Measurements from ENCODE around the gene ERICH4. TPM values are rescaled to one million over a fixed set of nuclear protein-coding genes. Genes with fewer than 3 reads are reported as not detected.
"Not testable (repeated sequence)": the region's sequence is repeated elsewhere in the genome, so short reads cannot be mapped to it uniquely, and the experiment has no call there.

The ERICH4 gene
- total RNA-seq, 1 experiment from 2014 or later = not detected

DNA sequence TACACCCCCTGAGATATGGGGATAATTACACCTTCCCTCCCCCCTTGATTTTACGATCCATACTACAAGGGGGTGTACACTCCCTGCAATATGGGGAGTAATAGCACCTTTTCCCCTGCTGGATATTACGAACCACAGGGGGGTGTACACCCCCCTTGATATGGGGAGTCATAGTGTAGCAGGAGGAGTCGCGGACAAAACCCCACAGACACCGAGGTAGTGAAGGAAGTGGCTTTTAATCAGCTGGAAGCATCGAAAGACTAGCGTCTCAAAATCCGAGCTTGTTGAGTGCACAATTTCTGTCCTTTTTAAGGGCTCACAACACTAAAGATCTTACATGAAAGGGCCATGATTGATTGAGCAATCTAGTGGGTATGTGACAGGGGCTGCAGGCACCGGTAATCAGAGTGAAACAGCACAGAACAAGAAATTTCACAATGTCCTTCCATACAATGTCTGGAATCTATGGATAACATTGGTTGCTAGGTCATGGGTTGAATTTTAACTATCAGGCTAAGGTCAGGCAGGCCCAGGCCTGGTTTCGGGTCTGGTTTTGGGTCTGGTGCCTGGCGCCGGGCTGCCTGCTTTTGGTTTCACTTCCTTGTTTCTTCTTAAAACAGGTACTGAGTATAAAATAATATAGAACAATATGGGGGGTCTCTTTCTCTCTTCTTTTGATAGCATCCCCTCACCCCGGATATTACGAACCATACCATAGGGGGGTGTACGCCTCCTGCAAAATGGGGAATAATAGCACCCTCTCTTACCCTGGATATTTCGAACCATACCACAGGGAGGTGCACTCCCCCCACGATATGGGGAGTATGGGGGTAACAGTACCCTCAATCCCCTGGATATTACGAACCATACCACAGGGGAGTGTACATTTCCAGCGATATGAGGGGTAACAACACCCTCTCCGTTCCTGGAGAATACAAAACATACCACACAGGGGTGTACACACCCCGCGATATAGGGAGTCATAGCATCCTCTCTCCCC, 20.6 kb downstream of the ERICH4 start:
- not testable (repeated sequence) for DNase-seq (ENCODE audit: extremely low read depth, low read depth)

DNA sequence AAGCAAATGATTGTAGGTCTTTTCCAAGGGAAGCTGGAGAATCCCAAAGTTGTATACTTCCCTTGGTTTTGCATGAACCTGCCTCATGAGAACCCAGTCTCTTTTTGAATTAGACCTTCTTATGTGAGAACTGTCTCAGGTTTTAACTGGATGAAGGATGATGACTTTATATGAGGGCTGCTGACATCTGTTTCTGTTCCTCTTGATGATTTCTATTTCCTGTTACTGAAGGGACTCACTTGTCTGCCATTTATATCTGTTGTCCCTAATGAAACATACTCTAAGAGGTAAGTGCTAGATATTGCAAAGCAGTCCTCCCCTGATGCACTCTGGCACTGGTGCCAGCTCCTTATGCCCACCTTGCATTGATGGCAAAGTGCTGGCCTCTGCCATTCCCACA, 33.6 kb downstream of the ERICH4 start:
- DNase-seq (ENCODE audit: extremely low read depth, low read depth) = no peak

DNA sequence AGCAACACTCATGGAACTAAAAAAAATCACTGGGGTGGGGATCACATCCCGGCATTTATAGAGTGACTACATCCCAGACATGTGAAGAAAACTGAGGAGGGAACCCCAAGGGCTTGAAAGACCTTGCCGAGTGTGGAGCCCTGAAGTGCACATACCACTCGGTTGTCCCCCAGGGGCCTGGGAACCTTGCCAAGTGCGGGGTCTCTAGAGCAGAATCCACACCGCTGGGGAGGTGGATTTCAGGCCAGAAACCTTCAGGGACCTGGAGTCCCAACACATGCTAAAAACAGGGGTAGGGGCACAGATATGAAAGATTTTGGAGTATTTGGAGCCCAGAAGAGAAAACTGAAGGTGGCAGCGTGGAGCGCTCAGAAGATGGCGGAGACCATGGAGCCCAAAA, 35.2 kb downstream of the ERICH4 start:
- no peak for DNase-seq (ENCODE audit: extremely low read depth, low read depth)

DNA sequence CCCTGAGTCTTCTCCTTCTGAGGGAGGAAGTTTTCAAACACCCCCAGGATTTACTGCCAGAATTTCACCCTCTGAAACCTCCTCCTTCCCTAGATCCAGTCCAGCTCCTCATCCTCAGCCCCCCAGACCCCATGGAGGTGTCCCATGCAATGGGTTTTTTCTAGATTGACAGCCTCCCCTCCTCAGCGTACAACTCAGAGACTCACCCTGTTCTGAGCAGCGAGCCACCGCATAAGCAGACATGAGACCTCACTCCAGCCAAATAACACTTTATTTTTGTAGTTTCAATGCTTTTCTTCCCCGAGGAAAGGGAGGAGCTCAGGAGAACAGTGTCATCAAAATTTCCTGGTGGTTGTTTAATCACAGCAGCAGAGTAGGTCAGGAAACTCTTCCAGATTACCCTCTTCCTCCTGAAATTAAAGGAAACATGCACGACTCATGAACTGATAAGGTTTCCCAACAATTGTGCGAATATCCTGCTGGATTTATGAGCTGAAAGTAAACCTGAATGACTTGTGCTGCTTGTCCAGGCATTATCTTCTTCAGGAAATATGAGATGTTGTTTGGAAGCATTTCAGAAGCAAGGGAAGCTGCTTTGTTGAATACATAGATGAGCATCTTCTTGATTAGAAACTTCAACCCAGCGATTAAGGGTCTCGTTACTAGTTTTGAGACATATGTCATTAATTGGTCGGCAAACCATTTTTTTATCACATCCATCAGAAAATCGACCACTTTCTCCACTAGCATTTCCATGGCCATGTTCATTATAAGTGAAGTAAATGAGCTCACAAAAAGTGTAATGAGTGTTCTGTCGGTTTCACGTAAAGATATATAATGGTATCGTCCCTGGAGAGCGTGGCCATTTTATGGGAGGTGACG, 36.2 kb downstream of the ERICH4 start:
- no peak for DNase-seq (ENCODE audit: extremely low read depth, low read depth)

DNA sequence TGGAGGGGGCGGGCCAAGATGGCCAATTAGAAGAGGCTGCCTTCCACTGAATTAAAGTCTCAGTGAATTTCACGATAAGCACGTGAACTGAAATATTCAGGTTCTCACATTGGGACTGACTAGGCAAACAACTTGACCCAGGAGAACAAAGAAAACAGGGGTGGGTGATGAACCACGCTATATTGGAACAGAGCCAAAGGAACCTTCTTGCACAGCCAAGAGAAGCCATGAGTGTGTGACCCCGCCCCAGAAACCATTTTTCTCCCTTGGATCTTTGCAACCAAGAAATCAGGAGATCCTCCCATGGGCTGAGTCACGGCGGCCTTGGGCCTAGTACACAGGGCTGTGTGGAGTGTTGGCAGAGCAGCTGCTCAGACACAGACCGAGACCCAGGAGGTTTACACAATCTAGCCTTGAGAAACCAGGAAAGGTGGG, 36.8 kb downstream of the ERICH4 start:
- DNase-seq (ENCODE audit: extremely low read depth, low read depth) = no peak

DNA sequence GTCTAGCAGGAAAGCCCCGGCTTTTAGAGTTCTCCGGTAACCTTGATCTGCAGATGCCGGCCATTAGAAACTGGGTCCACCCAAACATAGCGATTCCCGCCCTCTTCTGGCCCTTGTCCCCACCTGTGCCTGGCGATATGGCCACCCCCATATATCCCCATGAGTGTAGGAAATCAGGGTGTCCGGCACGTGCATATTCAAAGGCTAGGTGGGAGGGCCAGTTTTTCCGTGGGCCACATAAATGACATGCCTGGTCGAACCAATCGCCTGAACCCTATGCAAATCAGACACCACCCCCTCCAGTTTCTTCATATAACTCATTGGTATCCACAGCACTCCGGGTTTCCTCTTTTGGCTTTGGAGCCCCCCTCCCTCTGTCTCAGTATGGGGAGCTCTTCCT, 37.4 kb downstream of the ERICH4 start:
- no peak for DNase-seq (ENCODE audit: extremely low read depth, low read depth)

DNA sequence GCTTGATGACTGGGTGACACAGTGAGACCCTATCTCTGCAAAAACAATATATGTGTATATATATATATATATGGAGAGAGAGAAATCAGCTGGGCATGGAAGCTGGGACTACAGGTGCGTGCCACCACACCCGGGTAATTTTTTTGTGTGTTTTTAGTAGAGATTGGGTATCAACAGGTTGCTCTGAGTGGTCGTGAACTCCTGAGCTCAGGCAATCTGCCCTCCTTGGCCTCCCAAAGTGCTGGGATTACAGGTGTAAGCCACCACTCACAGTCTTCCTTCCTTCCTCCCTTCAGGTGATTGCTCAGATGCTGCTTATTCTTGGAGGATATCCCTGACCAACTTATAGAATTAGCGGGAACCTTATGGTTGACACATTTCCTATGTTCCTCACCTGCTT, 41.9 kb downstream of the ERICH4 start:
- no peak for DNase-seq (ENCODE audit: extremely low read depth, low read depth)

DNA sequence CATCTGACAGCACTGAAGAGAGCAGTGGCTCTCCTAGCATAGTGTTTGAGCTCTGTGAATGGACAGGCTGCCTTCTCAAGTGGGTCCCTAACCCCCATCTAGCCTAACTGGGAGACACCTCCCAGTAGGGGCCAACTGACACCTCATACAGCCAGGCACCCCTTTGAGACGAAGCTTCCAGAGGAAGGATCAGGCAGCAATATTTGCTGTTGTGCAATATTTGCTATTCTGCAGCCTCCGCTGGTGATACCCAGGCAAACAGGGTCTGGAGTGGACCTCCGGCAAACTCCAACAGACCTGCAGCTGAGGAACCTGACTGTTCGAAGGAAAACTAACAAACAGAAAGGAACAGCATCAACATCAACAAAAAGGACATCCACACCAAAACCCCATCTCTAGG, 44.0 kb downstream of the ERICH4 start:
- not testable (repeated sequence) for DNase-seq (ENCODE audit: extremely low read depth, low read depth)

DNA sequence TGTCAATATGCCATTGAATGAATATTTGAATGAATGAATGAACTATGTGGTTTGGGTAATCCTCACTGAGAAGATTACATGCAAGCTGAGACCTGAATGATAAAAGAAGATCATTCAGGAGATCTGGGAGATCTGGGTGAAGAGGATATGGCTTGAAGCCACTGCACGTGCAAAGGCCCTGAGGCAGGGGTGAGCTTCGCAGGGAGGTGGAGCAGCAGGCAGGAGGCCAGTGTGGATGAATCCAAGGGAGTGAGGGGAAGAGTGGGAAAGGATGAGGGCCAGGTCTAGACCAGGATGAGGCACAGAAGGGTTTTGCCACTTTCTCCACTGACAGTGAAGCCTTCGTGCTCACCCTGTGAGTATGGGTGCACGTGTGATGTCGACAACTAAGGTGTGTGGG, 49.9 kb downstream of the ERICH4 start:
- no peak for DNase-seq (ENCODE audit: extremely low read depth, low read depth)

Small RNA genes within 50 kb of the gene (small RNA-seq; reads per million reads assigned to genes)
- 0 reads per million in 2 experiments for gene RF00017

Other genes with a start within 250 kb of the ERICH4 start
- 0.22 TPM in 1 of 2 replicates, not detected in the other for gene CYP2S1, start 249.9 kb upstream of the ERICH4 start, total RNA-seq (2014; rRNA removed; shearing (Covaris generic))
- gene AXL, start 223.9 kb upstream of the ERICH4 start, total RNA-seq (2014; rRNA removed; shearing (Covaris generic)) = 27.7 and 29.8 TPM in 2 replicates
- 80.3 and 89.5 TPM in 2 replicates for gene HNRNPUL1, start 178.8 kb upstream of the ERICH4 start, total RNA-seq (2014; rRNA removed; shearing (Covaris generic))
- 7.3 and 9.1 TPM in 2 replicates for gene CCDC97, start 133.0 kb upstream of the ERICH4 start, total RNA-seq (2014; rRNA removed; shearing (Covaris generic))
- gene TGFB1, start 89.2 kb upstream of the ERICH4 start, total RNA-seq (2014; rRNA removed; shearing (Covaris generic)) = 4.8 and 9.4 TPM in 2 replicates
- 3.1 and 3.9 TPM in 2 replicates for gene B9D2, start 79.0 kb upstream of the ERICH4 start, total RNA-seq (2014; rRNA removed; shearing (Covaris generic))
- gene TMEM91, start 66.6 kb upstream of the ERICH4 start, total RNA-seq (2014; rRNA removed; shearing (Covaris generic)) = 1.8 and 1.9 TPM in 2 replicates
- gene EXOSC5, start 45.8 kb upstream of the ERICH4 start, total RNA-seq (2014; rRNA removed; shearing (Covaris generic)) = 16.5 and 23.5 TPM in 2 replicates
- gene BCKDHA, start 45.3 kb upstream of the ERICH4 start, total RNA-seq (2014; rRNA removed; shearing (Covaris generic)) = 32.5 and 33.6 TPM in 2 replicates
- gene B3GNT8, start 15.8 kb upstream of the ERICH4 start, total RNA-seq (2014; rRNA removed; shearing (Covaris generic)) = not detected in 2 replicates
- 27.5 and 30.9 TPM in 2 replicates for gene DMAC2, start 3.2 kb upstream of the ERICH4 start, total RNA-seq (2014; rRNA removed; shearing (Covaris generic))
- not detected in 2 replicates for gene CEACAM21, start 133.0 kb downstream of the ERICH4 start, total RNA-seq (2014; rRNA removed; shearing (Covaris generic))
- gene CEACAM4, start 183.9 kb downstream of the ERICH4 start, total RNA-seq (2014; rRNA removed; shearing (Covaris generic)) = not detected in 2 replicates
- gene CEACAM7, start 245.1 kb downstream of the ERICH4 start, total RNA-seq (2014; rRNA removed; shearing (Covaris generic)) = not detected in 2 replicates

Measured in NCI-H460 (cell line).